Endothelial cell of hepatic sinusoid (primary cell): ENCODE results near the gene NRXN3.

Source experiments
- in situ Hi-C: cut with HindIII; loops from 2 replicates; pipeline ENCODE4 v1.10.0; 2017; ENCODE audit warnings: low sequenced_read_pairs

NRXN3 gene

DNA sequence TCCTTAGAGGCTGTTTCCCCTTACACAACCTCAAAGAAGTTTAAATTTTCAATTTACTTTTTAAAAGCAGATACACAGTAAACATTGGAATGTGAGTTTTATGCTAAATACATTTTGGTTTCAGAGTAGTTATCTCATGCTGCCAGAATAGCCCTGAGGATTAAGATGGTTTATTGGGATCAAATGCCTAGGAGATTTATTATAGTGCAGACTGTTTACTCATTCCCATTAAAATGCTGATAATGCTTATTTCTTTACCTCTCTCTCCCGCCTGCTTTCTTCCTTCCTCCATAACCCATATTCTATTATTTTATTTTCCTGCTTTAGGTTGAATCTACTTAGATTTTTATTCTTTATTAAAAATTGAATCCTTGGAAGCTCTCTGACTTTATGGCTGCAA is 1701.0 kb downstream of the NRXN3 start:
- in situ Hi-C loops = no loop called here

DNA sequence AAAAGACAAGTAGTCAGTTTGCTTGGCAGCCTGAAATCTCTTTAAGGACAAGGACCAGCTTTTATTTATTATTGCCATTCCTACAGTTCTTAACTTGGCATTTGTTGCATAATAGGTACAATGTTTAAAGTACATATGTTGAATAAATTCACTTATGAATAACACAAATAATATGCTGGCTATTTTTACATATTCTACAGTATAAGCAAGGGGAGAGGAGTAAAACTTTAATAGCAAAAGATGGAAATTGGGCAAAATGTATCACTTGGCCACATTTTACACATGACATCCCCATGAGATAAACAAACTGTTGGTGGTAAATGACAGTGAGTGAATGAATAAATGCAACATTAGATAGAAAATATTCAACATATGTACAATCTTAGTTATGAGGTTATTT is 1708.1 kb downstream of the NRXN3 start:
- in situ Hi-C loops = no loop called here

DNA sequence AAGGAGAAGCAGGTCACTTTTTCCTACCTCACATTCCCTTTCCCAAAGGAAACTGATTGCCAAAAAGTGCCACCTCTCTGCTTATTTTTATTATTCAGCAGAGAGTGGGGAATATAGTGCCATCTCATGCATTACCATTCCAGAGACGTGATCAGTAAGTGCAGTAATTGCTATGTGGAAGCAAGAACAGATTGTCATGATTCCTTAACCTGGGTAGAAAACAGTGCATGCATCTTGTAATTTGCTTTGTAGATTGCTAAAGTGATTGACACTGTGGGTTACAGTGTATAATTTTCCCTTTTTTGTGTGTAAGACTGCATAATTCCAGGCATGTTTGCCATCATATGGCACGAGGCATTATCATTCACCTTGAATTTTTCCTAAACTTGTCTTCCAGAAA is 1708.6 kb downstream of the NRXN3 start:
- in situ Hi-C loops = no loop called here

DNA sequence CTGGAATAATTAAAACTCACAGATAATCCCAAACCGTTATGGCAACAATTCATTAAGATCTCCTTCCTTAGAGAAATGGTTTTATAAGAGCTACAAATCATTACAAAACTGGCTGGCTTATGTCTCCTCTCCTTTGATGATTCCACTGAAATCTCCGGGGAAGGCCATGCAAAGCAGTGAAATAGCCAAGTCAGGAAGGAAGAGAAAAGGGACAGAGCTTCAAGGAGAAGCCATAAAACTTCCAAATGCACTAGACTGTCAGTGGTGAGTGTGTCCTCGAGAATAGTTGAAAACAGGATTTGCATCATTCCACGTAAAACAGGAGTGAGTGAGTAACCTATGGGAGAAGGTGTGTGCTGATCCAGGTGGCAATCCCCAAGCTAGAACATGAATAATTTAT is 1711.1 kb downstream of the NRXN3 start:
- in situ Hi-C loops = no loop called here

DNA sequence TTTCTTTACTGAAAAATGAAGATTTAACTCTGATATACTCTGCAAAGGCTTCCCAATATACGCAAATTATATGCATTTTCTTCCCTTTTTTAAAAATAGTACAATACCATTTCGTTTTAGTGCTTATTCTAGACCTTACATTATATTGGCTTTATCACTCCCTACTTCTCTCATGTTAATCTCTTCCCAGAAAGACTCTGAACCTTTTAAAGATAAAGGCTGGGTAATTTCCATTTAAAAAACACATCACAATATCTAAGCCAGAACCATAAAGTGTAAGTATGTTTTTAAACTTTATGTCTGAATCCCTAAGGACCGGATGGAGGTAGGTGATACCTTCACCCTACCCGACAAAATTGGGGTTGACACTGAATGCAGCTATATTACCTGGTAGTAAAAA is 1720.4 kb downstream of the NRXN3 start:
- in situ Hi-C loops = no loop called here

DNA sequence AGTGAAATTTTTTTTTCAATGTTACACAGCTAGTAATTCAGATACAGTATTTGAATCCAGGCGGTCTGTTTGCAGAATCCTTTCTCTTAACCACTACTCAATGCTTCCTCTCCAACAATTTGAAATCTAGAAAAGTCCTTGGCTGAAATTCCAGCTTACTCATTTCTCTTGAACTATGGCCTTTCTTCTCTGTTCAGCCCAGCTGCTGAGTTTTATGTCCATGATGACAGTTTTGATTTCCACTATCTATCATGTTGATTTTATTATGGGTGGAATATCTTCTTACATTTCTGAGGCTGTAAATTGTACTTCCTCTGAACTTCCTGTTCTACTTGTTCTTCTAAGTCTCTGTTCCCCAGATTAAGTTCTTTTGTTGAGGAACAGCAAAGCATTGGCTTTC is 1725.8 kb downstream of the NRXN3 start:
- in situ Hi-C loops = no loop called here

DNA sequence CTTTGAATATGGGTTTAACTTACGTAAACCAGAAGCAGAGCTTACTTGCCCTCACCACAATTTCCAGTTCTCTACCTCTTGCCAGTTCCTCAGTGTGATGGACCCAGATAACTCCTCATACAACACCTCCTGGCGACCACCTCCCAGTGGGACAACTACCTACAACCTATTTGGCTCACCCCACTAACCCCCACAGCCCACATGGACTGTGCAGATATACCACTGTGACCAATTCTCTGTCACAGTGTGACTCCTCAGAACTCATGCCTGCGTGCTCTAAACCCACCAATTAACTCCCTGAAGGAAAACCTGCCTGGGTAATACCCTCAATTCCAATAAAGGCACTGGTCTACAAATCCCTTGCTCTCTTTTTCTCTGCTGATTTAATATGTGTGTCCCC is 1729.4 kb downstream of the NRXN3 start:
- in situ Hi-C loops = no loop called here

DNA sequence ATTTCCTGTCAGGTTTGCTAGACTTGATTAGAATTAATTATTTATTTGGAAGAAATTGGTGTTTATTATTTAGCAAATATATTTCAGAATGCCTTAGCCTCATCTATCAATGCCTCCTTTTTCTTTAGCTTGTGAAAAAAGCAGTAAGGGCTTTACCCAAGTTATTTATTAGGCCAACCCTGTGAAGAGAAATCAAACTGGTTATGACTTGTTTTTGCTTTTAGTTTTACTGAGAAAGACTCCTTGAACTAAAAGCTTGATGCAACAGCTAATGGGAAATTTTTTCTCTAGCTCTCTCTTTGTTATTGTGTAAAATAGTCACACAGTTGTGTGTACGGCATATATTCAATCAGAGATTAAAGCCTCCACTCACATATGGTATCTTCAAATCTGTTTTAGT is 1734.3 kb downstream of the NRXN3 start:
- in situ Hi-C loops = no loop called here

DNA sequence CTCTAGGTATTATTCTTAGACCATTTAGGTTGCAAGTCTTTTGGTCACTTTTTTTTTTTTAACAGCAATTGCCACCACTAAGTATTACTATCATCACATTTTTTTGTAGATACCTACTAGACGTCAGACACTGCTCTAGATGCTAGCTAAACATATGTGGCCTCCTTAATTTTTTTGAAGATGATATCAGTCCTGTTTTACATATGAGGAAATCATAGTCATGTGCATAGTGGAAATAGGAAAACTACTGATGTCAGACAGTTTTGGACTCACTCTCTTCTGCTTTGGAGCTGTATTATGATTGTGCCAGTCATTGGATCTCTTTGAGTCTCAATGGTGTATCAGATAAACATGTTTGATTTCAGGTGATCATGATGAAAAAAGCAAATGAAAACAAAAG is 1736.8 kb downstream of the NRXN3 start:
- in situ Hi-C loops = no loop called here

DNA sequence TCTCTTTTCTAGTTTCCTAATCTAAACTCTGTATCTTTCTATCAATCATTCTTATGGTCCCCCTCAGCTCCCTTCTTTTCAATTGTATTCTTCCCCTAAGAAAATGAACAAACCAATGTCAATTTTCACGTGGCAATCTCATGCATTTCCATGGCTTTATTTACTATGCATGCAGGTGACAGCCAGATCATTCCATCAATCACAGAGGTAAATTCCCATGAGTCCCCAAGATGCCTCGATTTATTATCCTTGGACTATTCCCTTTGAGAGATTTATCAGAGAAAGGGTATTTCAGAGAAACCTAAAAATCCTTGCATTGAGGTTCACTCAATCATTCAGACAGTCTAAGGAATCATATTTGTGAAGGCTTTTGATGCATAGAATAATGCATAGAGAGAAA is 1739.9 kb downstream of the NRXN3 start:
- in situ Hi-C loops = no loop called here

DNA sequence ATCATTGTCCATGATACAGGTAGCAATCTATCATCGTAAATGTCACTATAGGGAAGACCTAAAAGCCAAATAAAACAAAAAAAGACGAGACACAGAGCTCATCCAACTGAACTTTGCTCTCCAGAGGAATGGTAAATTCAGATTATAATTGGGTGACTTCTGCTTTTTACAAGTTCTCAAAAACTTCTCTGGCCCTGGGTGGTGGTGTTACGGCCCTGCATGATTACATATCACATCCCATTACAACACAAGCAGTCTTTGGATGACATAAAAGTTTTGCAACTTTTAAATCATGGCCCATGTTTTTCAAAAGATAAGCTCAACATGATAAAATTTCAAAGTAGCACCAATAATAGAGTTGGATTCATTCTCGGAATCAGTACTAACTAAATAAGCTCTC is 1741.6 kb downstream of the NRXN3 start:
- in situ Hi-C loops = no loop called here

DNA sequence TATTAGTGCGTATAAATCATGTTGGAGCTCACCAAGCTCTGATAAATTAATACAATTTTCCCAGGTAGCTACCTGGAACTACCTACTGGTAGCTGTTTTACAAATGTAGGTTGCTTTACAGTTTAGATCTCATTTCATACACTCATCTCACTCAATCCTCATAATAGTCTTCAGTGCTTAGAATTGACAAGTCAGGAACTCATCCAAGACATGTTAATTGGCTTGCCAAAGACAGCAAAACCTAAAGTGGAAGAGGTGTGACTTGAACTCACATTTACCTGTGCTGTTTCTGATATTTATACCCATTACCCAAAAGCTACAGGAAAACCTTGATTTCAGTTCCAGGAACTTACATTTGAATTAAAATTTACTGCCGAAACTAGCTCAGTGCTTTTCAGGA is 1744.4 kb downstream of the NRXN3 start:
- in situ Hi-C loops = no loop called here

DNA sequence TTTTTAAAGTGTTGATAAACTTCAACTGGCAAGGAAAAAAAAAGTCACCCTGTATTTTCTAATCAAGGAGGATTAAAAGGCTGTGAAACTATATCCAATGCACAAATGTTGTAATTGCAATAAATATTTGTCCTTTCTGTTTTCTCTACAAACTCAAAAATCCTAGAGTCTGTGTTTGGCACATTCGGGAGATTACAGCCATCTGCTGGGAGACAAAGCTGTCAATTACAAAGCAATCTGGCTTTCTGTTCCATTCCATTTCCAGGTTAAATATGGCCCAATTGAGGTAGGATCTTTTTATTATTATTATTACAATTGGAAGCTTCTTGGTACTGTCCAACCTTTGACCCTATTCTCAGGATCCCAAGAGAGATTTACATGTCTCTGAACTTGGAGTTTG is 1745.2 kb downstream of the NRXN3 start:
- in situ Hi-C loops = no loop called here

DNA sequence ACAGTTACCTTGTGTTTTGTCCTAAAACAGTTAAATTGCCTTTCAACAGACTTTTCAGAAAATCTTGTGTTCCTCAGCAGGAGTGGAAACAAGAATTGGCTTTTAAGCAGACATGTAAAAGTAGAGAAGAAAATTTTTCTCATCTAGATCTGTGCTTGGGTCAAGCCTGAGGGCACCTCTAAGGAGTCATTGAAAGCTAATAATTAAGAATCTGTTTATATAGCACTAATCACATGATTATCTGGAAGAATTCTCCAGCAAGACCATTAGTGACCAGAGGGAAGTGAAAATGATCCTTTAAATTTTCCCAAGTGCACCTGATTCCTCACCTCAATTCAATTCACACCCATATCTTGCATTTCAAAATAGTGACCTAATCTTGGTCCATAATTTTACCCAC is 1746.1 kb downstream of the NRXN3 start:
- in situ Hi-C loops = no loop called here

DNA sequence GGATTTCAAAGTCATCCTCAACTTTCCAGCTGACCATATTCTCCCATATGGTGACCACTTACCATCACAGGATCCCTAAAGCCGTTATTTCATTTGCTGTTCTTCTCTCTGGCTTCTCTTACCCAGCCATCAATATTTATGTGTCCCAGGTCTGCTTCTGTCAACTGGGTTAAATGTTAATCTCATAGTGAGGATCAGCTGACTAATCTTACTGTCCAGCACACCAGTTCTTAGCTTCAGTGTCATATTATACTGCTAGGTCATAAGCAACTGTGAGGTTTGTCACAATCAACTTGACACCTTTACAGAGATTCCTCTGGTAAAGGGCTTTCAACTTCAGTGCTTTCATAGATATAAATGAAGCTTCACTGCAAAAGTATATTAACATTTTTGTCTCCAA is 1746.7 kb downstream of the NRXN3 start:
- in situ Hi-C loops = no loop called here
